Left cardiac atrium (tissue), 4 donors: ENCODE results near the gene KRT32. TPM values are rescaled to one million over a fixed set of nuclear protein-coding genes. Genes with fewer than 3 reads are reported as not detected.

Source experiments
- ATAC-seq, 2 donors: fragments of 200-7000 bp; cut with Tn5 transposase; one replicate each; pipeline ENCODE4 v1.9.1; 2020; ENCODE audit warnings: mild to moderate bottlenecking in 2 of 2, moderate library complexity in 2 of 2
- DNase-seq: peaks from one replicate; pipeline ENCODE4 v3.0.0-alpha.2; 2020
- intact Hi-C, 2 donors: fragments of 100-400 bp; cut with DNase I; formaldehyde crosslinking; loops; one replicate each; pipeline versions ENCODE4 v1.14.1 to v1.15.1; 2022 to 2023
- microRNA-seq, 2 donors: library from miRNA; unstranded; fragments of <30 nt; microRNA quantifications; one replicate each; pipeline ENCODE4 v1.2.0, GENCODE V29; 2020
- total RNA-seq, 2 donors: library from RNA; stranded (reverse); fragmentation: NEBNext Ultra II Directional; extraction: Animal tissue kit (Norgen Biotek cat#: 25700); gene quantifications; one replicate each; pipeline ENCODE4 v1.2.1, GENCODE V29; 2021
- donor health status: DM: no; HTN: yes; CAD: no.
- donor health status: DM: no; HTN: yes; CAD: no; lungs with severe emphysema.
- donor health status: DM: yes; HTN: yes; CAD: no.
- donor health status: Dilated cardiomyopathy.

The KRT32 gene
- total RNA-seq, 2 donors from 2014 or later = not detected

- intact Hi-C loops = no loop called here
- no peak for DNase-seq
- no peak for ATAC-seq
Measured at GRCh38 chr17:41413982-41414381, 53.2 kb downstream of the KRT32 start.

GRCh38 chr17:41413353-41413957, 53.7 kb downstream of the KRT32 start:
- intact Hi-C loops = no loop called here
- no peak for ATAC-seq
- no peak for DNase-seq

- intact Hi-C loops = no loop called here
- DNase-seq (no peak), ATAC-seq (no peak)
Measured at GRCh38 chr17:41411072-41411840, 55.9 kb downstream of the KRT32 start.

Small RNA genes lying within 50 kb of the gene (microRNA-seq; reads per million reads assigned to microRNA genes)
- 0 reads per million in 2 donors for gene MIR6510

Other genes starting within 250 kb of the KRT32 start
- not detected for gene KRTAP9-2, start 240.7 kb downstream of the KRT32 start, total RNA-seq
- gene KRTAP9-3, start 234.9 kb downstream of the KRT32 start, total RNA-seq = not detected
- gene KRTAP9-8, start 229.4 kb downstream of the KRT32 start, total RNA-seq = not detected
- not detected for gene KRTAP9-4, start 217.7 kb downstream of the KRT32 start, total RNA-seq
- not detected for gene KRTAP9-9, start 212.0 kb downstream of the KRT32 start, total RNA-seq
- gene KRTAP9-6, start 202.0 kb downstream of the KRT32 start, total RNA-seq = not detected
- not detected for gene KRTAP9-7, start 191.7 kb downstream of the KRT32 start, total RNA-seq
- not detected for gene KRTAP29-1, start 164.5 kb downstream of the KRT32 start, total RNA-seq
- not detected for gene KRTAP16-1, start 158.1 kb downstream of the KRT32 start, total RNA-seq
- gene KRTAP17-1, start 151.7 kb downstream of the KRT32 start, total RNA-seq = not detected
- not detected for gene KRT33A, start 116.6 kb downstream of the KRT32 start, total RNA-seq
- gene KRT33B, start 97.6 kb downstream of the KRT32 start, total RNA-seq = not detected
- gene KRT34, start 85.1 kb downstream of the KRT32 start, total RNA-seq = not detected
- not detected for gene KRT31, start 69.8 kb downstream of the KRT32 start, total RNA-seq
- gene KRT37, start 42.8 kb downstream of the KRT32 start, total RNA-seq = not detected
- not detected for gene KRT38, start 26.4 kb downstream of the KRT32 start, total RNA-seq
- not detected for gene KRT35, start 13.8 kb upstream of the KRT32 start, total RNA-seq
- not detected for gene KRT36, start 22.5 kb upstream of the KRT32 start, total RNA-seq
- gene KRT13, start 38.2 kb upstream of the KRT32 start, total RNA-seq = not detected
- gene KRT15, start 51.5 kb upstream of the KRT32 start, total RNA-seq = under 1 TPM; 0.24 to 0.37 TPM
- 10 to 100 TPM; 13.7 to 21.0 TPM for gene KRT19, start 60.9 kb upstream of the KRT32 start, total RNA-seq
- gene KRT9, start 104.7 kb upstream of the KRT32 start, total RNA-seq = not detected
- gene KRT14, start 119.5 kb upstream of the KRT32 start, total RNA-seq = under 1 TPM; 0.41 to 0.58 TPM
- gene KRT16, start 145.4 kb upstream of the KRT32 start, total RNA-seq = 1 to 10 TPM in 1 of 2 donors, under 1 TPM in 1; 0.44 to 1.1 TPM
- not detected for gene KRT17, start 157.2 kb upstream of the KRT32 start, total RNA-seq
- gene EIF1, start 221.5 kb upstream of the KRT32 start, total RNA-seq = 1,000 to 10,000 TPM in 1 of 2 donors, 100 to 1,000 TPM in 1; 883 to 1,102 TPM
- gene GAST, start 244.9 kb upstream of the KRT32 start, total RNA-seq = not detected